Testis (tissue), 2 donors: ENCODE measurements around the gene TMEM11.

Experiments used
- CTCF ChIP-seq, 3 experiments: fragments of 450-650 bp in 2 of 3; fragments of 200-600 bp in 1 of 3; sonication (generic) in 1 of 3; IDR thresholded peaks; one replicate each; pipeline ENCODE4 v1.5.1; 2016 to 2019; ENCODE audit warnings: antibody characterized with exemption in 3 of 3, mild to moderate bottlenecking in 2 of 3, moderate library complexity in 1 of 3
- POLR2A ChIP-seq: fragments of 450-650 bp; IDR thresholded peaks from one replicate; pipeline ENCODE4 v1.6.1; 2017; ENCODE audit warnings: antibody characterized with exemption, mild to moderate bottlenecking, moderate library complexity

DNA sequence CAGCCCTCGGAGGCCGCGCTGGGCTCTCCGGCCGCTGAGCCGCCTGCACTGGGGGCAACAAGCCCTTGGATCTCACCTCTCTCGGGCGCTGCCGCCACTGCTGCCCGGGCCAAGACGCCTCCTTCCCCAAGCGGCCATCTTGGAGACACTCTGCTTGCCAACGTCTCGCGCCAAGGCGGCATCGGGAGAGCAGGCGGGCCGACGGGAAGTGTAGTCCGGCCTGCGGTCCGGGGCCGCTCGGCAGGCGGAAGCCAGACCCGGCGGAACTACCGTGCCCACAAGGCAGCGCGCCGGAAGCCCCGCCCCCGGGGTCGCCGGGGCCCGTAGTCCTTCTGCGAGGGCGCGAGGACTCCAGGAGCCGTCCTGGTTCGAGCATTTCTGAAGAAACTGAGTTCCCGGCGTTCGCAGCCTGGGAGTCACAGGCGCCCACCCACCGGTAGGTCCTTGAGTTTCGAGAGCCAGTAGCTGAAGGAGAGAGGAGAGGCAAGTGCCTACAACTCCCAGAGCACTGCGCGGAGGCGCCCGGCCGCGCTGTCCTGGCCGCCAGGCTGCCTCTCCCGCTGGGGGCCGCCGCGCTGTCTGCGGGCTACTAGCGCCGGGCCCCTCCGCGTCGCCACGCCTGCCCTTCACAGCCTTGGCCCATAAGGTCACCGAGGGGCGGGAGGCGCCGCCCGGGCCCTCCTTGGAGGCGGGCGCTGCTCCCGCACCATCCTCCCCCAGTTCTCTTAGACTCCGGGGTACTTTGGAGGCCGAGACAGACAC is at the start of gene TMEM11:
- TF ChIP-seq CTCF (IDR thresholded peaks at IDR 0.05) (peak in 1 of 3 experiments; percentile 28), POLR2A (no peak)
